Measurements from ENCODE around the gene SDCCAG8.

DNA sequence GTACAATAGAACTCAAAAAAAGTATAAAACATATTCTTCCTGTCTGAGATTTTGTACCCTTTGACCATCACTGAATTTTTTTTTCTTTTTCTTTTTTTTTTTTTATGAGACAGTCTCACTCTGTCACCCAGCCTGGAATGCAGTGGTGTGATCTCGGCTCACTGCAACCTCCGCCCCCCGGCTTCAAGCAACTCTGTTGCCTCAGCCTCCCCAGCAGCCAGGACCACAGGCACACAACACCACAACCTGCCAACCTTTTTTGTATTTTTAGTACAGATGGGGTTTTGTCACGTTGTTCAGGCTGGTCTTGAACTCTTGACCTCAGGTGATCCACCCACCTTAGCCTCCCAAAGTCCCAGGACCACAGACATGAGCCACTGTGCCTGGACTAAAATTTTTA is 10.4 kb downstream of the SDCCAG8 start:
- TF ChIP-seq, protein P1, sequence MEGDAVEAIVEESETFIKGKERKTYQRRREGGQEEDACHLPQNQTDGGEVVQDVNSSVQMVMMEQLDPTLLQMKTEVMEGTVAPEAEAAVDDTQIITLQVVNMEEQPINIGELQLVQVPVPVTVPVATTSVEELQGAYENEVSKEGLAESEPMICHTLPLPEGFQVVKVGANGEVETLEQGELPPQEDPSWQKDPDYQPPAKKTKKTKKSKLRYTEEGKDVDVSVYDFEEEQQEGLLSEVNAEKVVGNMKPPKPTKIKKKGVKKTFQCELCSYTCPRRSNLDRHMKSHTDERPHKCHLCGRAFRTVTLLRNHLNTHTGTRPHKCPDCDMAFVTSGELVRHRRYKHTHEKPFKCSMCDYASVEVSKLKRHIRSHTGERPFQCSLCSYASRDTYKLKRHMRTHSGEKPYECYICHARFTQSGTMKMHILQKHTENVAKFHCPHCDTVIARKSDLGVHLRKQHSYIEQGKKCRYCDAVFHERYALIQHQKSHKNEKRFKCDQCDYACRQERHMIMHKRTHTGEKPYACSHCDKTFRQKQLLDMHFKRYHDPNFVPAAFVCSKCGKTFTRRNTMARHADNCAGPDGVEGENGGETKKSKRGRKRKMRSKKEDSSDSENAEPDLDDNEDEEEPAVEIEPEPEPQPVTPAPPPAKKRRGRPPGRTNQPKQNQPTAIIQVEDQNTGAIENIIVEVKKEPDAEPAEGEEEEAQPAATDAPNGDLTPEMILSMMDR (IDR thresholded peaks at IDR 0.05), result no peak
- TF ChIP-seq POLR2A (IDR thresholded peaks at IDR 0.05), result no peak
